Kasumi-1 (cell line): ENCODE data around the gene SLC1A3.
A peak's percentile ranks its signal among the peaks of the same experiment; 100 is the strongest.

ENCODE experiments used
- DNase-seq, 2 experiments: peaks; one replicate each; lab custom pipeline; 2025; lab: John Stamatoyannopoulos, UW

Gene SLC1A3

GRCh38 chr5:36685631-36686288, 79.4 kb downstream of the SLC1A3 start:
- peak; percentile 59 to 66 for DNase-seq

GRCh38 chr5:36686881-36687280, 80.5 kb downstream of the SLC1A3 start:
- DNase-seq: no peak

- peak; percentile 55 to 58 for DNase-seq
These were observed 82.3 kb downstream of the SLC1A3 start for GRCh38 chr5:36688722-36689121.

- DNase-seq: peak in 1 of 2 experiments; percentile 18
These were observed 82.8 kb downstream of the SLC1A3 start for GRCh38 chr5:36689225-36689624.

GRCh38 chr5:36690041-36690961, 83.9 kb downstream of the SLC1A3 start:
- DNase-seq: peak; percentile 77 to 80

GRCh38 chr5:36691226-36691625, 84.8 kb downstream of the SLC1A3 start:
- no peak for DNase-seq

GRCh38 chr5:36691696-36692371, 85.4 kb downstream of the SLC1A3 start:
- peak in 1 of 2 experiments; percentile 18 for DNase-seq

- peak; percentile 56 to 74 for DNase-seq
These were observed 86.7 kb downstream of the SLC1A3 start for GRCh38 chr5:36692791-36693763.

- DNase-seq: no peak
These were observed 87.9 kb downstream of the SLC1A3 start for GRCh38 chr5:36694351-36694750.

GRCh38 chr5:36696059-36696673, 89.8 kb downstream of the SLC1A3 start:
- peak; percentile 55 to 67 for DNase-seq

GRCh38 chr5:36698031-36698430, 91.6 kb downstream of the SLC1A3 start:
- DNase-seq: no peak

GRCh38 chr5:36701085-36701698, 94.8 kb downstream of the SLC1A3 start:
- no peak for DNase-seq

- no peak for DNase-seq
These were observed 96.9 kb downstream of the SLC1A3 start for GRCh38 chr5:36703245-36703860.

- DNase-seq: no peak
These were observed 97.7 kb downstream of the SLC1A3 start for GRCh38 chr5:36704131-36704530.

- no peak for DNase-seq
These were observed 98.6 kb downstream of the SLC1A3 start for GRCh38 chr5:36705055-36705454.

- DNase-seq: no peak
These were observed 100.3 kb downstream of the SLC1A3 start for GRCh38 chr5:36706662-36707061.

- DNase-seq: no peak
These were observed 102.6 kb downstream of the SLC1A3 start for GRCh38 chr5:36708996-36709395.

- DNase-seq: no peak
These were observed 103.6 kb downstream of the SLC1A3 start for GRCh38 chr5:36710039-36710438.

- no peak for DNase-seq
These were observed 106.3 kb downstream of the SLC1A3 start for GRCh38 chr5:36712706-36713105.

GRCh38 chr5:36713541-36713940, 107.1 kb downstream of the SLC1A3 start:
- no peak for DNase-seq
